Measurements from ENCODE around the gene CLEC3B.

Gene CLEC3B

DNA sequence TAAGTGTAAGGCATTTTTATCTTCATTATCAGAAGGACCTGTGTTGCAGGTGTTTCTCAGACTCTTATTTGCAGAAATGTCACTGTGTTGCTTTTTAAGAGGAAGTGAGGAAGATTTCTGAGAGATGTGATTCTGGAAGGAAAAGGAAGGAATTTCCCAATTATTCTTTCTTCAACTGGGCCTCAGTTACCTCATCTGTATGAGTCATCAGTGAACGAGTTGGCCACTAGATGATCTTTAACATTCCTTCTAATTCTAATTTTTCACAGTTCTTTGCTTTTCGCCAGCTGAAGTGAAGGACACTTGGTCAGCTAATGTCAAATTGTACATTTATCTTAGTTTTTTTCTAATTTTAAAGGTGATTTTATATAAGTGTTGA lies 28.9 kb downstream of the CLEC3B start:
- no peak overlapping the region for H3K27ac ChIP-seq (ENCODE audit: extremely low read depth, low read depth, low read length)
- H3K4me3 ChIP-seq (ENCODE audit: low read depth, low read length): no peak overlapping the region
- H3K4me1 ChIP-seq (ENCODE audit: control insufficient read depth, insufficient read depth, low read length): no peaks in the 10 kb centered on the region
- no peaks in the 10 kb centered on the region for H3K9me3 ChIP-seq (ENCODE audit: control insufficient read depth, insufficient read depth, low read depth, low read length)
- no peaks in the 10 kb centered on the region for H3K36me3 ChIP-seq (ENCODE audit: control insufficient read depth in 2 of 2, insufficient read depth in 1 of 2, low read length in 2 of 2)
- ChIA-PET CTCF (interaction anchor here (0.6 to 3.7 kb wide), 10 partner anchors 9 to 572 kb away, joined by 3 to 26 read pairs (median 4); no protein-coding TSS in a partner anchor), POLR2A (interaction anchor here (0.9 kb wide), 1 partner anchor 12 kb away, joined by 4 read pairs; no protein-coding TSS in a partner anchor)
- TF ChIP-seq GLI4 (tag by site-specific recombination; IDR thresholded peaks at IDR 0.05) (no peak), ZBTB49 (tag by site-specific recombination; IDR thresholded peaks at IDR 0.05; ENCODE audit: low read depth) (no peak), ZNF157 (tag by site-specific recombination; IDR thresholded peaks at IDR 0.05) (no peak), TSHZ1 (tag by site-specific recombination; IDR thresholded peaks at IDR 0.05; ENCODE audit: borderline replicate concordance) (no peak), ZNF488 (tag by site-specific recombination; IDR thresholded peaks at IDR 0.05) (no peak), OSR2 (tag by site-specific recombination; IDR thresholded peaks at IDR 0.05) (no peak), ZBTB1 (tag by site-specific recombination; IDR thresholded peaks at IDR 0.05) (no peak), TRIM28 (IDR thresholded peaks at IDR 0.05; ENCODE audit: borderline replicate concordance, low read length) (no peak), ZNF211 (tag by site-specific recombination; IDR thresholded peaks at IDR 0.05; ENCODE audit: low read depth) (no peak), ZNF558 (tag by site-specific recombination; IDR thresholded peaks at IDR 0.05) (no peak), ZNF19 (tag by site-specific recombination; IDR thresholded peaks at IDR 0.05; ENCODE audit: low read depth) (no peak), ZNF138 (tag by site-specific recombination; IDR thresholded peaks at IDR 0.05; ENCODE audit: borderline replicate concordance) (no peak), ZNF621 (tag by site-specific recombination; IDR thresholded peaks at IDR 0.05) (no peak)
- TF ChIP-seq, protein P1, sequence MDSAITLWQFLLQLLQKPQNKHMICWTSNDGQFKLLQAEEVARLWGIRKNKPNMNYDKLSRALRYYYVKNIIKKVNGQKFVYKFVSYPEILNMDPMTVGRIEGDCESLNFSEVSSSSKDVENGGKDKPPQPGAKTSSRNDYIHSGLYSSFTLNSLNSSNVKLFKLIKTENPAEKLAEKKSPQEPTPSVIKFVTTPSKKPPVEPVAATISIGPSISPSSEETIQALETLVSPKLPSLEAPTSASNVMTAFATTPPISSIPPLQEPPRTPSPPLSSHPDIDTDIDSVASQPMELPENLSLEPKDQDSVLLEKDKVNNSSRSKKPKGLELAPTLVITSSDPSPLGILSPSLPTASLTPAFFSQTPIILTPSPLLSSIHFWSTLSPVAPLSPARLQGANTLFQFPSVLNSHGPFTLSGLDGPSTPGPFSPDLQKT (IDR thresholded peaks at IDR 0.05; ENCODE audit: borderline replicate concordance, low read depth, low read length): no peak
- TF ChIP-seq, protein P2, sequence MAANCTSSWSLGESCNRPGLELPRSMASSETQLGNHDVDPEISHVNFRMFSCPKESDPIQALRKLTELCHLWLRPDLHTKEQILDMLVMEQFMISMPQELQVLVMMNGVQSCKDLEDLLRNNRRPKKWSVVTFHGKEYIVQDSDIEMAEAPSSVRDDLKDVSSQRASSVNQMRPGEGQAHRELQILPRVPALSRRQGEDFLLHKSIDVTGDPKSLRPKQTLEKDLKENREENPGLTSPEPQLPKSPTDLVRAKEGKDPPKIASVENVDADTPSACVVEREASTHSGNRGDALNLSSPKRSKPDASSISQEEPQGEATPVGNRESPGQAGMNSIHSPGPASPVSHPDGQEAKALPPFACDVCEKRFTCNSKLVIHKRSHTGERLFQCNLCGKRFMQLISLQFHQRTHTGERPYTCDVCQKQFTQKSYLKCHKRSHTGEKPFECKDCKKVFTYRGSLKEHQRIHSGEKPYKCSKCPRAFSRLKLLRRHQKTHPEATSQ (tag by site-specific recombination; IDR thresholded peaks at IDR 0.05): no peak
